Measurements from ENCODE around the gene CENPX. TPM values are rescaled to one million over a fixed set of nuclear protein-coding genes. Genes with fewer than 3 reads are reported as not detected.

The CENPX gene
- total and polyA plus RNA-seq, 10 donors: 25.4 to 91.8 (median 32.9) TPM

DNA sequence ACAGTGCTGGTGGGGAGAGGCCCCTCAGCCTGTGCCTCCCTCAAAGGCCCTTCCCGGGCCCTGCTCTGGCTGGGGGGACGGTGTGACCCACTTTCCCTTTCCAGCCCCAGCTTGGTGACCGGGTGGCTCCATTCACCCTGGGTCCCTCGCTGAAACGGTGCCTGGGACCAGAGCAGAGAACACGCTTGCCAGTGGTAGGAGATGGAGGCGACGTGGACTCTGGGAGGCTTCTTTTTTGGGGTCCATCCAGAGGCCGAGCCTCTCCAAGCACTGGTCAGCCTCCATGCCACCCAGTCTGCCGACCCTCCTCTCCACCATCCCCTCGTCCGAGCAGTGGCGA lies 7.7 kb downstream of the CENPX start:
- Histone ChIP-seq H3K27me3 (replicated peaks in 1 of 7) (no peaks in the 10 kb centered on the region), H3K27ac (no peak overlapping the region), H3K36me3 (peaks cover 0 to 72% (median 8%) of the 10 kb centered on the region in 6 donors), H3K4me3 (no peak overlapping the region), H3K4me1 (peaks cover 0 to 36% (median 20%) of the 10 kb centered on the region in 6 donors), H3K9me3 (no peaks in the 10 kb centered on the region)
- DNase-seq: no peak
- 83 to 97% (median 91%) methylated on average over 6 to 13 of the region's 13 CpGs for WGBS, 5 donors
- TF ChIP-seq, protein P1, sequence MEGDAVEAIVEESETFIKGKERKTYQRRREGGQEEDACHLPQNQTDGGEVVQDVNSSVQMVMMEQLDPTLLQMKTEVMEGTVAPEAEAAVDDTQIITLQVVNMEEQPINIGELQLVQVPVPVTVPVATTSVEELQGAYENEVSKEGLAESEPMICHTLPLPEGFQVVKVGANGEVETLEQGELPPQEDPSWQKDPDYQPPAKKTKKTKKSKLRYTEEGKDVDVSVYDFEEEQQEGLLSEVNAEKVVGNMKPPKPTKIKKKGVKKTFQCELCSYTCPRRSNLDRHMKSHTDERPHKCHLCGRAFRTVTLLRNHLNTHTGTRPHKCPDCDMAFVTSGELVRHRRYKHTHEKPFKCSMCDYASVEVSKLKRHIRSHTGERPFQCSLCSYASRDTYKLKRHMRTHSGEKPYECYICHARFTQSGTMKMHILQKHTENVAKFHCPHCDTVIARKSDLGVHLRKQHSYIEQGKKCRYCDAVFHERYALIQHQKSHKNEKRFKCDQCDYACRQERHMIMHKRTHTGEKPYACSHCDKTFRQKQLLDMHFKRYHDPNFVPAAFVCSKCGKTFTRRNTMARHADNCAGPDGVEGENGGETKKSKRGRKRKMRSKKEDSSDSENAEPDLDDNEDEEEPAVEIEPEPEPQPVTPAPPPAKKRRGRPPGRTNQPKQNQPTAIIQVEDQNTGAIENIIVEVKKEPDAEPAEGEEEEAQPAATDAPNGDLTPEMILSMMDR (IDR thresholded peaks at IDR 0.05 in 8 of 11, conservative IDR thresholded peaks at IDR 0.05 in 3 of 11): no peak
- TF ChIP-seq POLR2AphosphoS5 (IDR thresholded peaks at IDR 0.05): no peak
- TF ChIP-seq POLR2A (IDR thresholded peaks at IDR 0.05): no peak
- intact Hi-C loops (cut with DNase I; ENCODE audit: low total_unique reads): no loop called here

DNA sequence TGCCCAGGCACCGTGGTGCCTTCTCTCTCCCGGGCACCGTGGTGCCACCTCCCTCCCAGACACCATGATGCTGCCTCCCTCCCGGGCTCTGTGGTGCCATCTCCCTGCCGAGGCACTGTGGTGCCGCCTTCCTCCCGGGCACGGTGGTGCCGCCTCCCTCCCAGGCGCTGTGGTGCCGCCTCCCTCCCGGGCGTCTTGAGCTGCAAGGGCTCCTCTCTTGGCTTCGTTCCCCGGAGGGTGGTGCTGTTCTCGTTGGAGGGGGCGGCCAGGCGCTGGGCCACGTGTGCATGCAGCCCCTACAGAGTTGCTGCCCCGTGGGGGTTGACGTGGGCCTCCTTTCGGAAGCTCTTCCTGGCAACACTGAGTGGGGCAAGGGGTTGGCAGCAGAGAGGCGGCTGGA lies 8.2 kb downstream of the CENPX start:
- H3K27ac ChIP-seq: no peak overlapping the region

DNA sequence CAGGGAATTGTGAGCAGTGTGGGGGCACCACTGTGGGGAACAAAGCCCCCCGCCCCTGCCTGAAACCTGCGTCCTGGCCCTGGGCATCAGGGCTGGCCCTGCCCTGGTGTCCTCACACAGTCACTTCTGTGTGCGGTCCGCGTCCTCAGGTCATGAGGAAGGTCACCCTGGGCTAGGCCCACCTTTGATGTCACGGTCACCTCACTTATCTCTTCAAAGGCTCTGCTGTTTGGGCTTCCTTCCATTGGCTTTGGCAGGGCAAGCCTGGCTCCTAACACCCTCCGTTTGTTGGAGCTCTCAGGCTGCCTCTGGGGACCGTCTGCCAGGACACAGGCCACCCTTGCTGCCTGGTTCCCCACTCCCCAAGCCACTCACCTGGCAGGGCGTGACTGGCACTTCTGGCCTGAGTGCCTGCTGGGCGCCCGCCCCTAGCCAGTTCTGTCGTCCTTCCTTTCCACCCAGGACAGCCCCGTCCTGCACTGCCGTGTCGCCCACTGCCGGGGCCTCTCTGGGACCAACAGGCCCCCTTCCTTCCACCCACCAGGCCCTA lies 8.8 kb downstream of the CENPX start:
- Histone ChIP-seq H3K9me3 (no peaks in the 10 kb centered on the region), H3K4me3 (no peak overlapping the region), H3K4me1 (peaks cover 0 to 30% (median 18%) of the 10 kb centered on the region in 6 donors), H3K27me3 (replicated peaks in 1 of 7) (no peaks in the 10 kb centered on the region), H3K36me3 (peaks cover 0 to 74% (median 9%) of the 10 kb centered on the region in 6 donors), H3K27ac (peak overlapping the region in 5 of 8 donors; percentile 55 to 78 (median 69))
- 76 to 94% (median 78%) methylated on average over 10 to 16 of the region's 16 CpGs for WGBS, 5 donors
- intact Hi-C loops (cut with DNase I; ENCODE audit: low total_unique reads): no loop called here
- no peak for DNase-seq
- TF ChIP-seq POLR2A (IDR thresholded peaks at IDR 0.05) (no peak), POLR2AphosphoS5 (IDR thresholded peaks at IDR 0.05) (no peak)
- TF ChIP-seq, protein P1 (IDR thresholded peaks at IDR 0.05 in 8 of 11, conservative IDR thresholded peaks at IDR 0.05 in 3 of 11): no peak

More for the DNA sequence above, 8.2 kb downstream of the CENPX start:
- Histone ChIP-seq H3K36me3 (peaks cover 0 to 74% (median 8%) of the 10 kb centered on the region in 6 donors), H3K9me3 (no peaks in the 10 kb centered on the region), H3K4me1 (peaks cover 0 to 31% (median 18%) of the 10 kb centered on the region in 6 donors), H3K27me3 (replicated peaks in 1 of 7) (no peaks in the 10 kb centered on the region), H3K4me3 (no peak overlapping the region)
- DNase-seq: no peak
- TF ChIP-seq POLR2AphosphoS5 (IDR thresholded peaks at IDR 0.05) (peak in 1 of 3 donors; percentile 25), POLR2A (IDR thresholded peaks at IDR 0.05) (no peak)
- TF ChIP-seq, protein P1 (IDR thresholded peaks at IDR 0.05 in 8 of 11, conservative IDR thresholded peaks at IDR 0.05 in 3 of 11): no peak
- 62 to 86% (median 81%) methylated on average over 5 to 23 of the region's 23 CpGs for WGBS, 5 donors
- intact Hi-C loops (cut with DNase I; ENCODE audit: low total_unique reads): no loop called here

DNA sequence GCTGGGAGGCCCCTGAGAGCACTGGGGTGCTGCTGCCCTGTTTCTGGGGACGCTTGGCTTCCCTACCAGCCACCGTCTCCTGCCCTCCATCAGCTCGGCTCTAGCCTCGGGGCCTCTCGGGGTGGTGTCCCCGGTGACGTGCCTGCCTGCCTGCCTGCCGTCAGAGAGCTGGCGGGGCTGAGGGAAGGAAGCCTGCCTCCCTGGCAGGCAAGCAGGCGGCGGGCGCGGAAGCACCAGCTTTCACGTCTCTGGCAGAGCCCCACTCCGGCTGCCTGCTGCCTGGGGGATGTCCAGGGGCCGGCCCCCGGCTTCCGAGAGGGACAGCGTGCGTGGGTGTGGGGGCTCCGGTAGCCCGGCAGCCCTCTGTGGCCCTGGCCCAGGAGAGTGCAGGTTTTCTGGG lies 9.3 kb downstream of the CENPX start:
- H3K36me3 ChIP-seq: peaks cover 0 to 70% (median 5%) of the 10 kb centered on the region in 6 donors
- H3K4me1 ChIP-seq: peaks cover 0 to 30% (median 18%) of the 10 kb centered on the region in 6 donors
- H3K27me3 ChIP-seq (replicated peaks in 1 of 7): no peaks in the 10 kb centered on the region
- intact Hi-C loops (cut with DNase I; ENCODE audit: low total_unique reads): no loop called here
- peak overlapping the region in 7 of 8 donors; percentile 8 to 78 (median 63) for H3K27ac ChIP-seq
- WGBS, 5 donors: 34 to 51% (median 44%) methylated on average over 14 to 22 of the region's 22 CpGs
- no peaks in the 10 kb centered on the region for H3K9me3 ChIP-seq
- no peak for TF ChIP-seq POLR2A (IDR thresholded peaks at IDR 0.05)
- TF ChIP-seq POLR2AphosphoS5 (IDR thresholded peaks at IDR 0.05): peak; percentile 21 to 73 (median 57)
- no peak overlapping the region for H3K4me3 ChIP-seq
- DNase-seq: no peak
